Measurements from ENCODE around the gene DOC2B.
"Not testable (repeated sequence)": the region's sequence is repeated elsewhere in the genome, so short reads cannot be mapped to it uniquely, and the experiment has no call there.

The DOC2B gene

GRCh38 chr17:216625-217024, 35.2 kb upstream of the DOC2B start:
- TF ChIP-seq CTCF (IDR thresholded peaks at IDR 0.05; ENCODE audit: insufficient read depth, low read depth, low read length, missing control alignments) = no peak
- no peak for DNase-seq (ENCODE audit: low read depth)
- no peak overlapping the region for H3K4me3 ChIP-seq (ENCODE audit: low read length)

GRCh38 chr17:215563-216478, 34.4 kb upstream of the DOC2B start:
- not testable (repeated sequence) for DNase-seq (ENCODE audit: low read depth); H3K4me3 ChIP-seq (ENCODE audit: low read length)

- H3K4me3 ChIP-seq (ENCODE audit: low read length) = no peak overlapping the region
- no peak for DNase-seq (ENCODE audit: low read depth)
- no peak for TF ChIP-seq CTCF (IDR thresholded peaks at IDR 0.05; ENCODE audit: insufficient read depth, low read depth, low read length, missing control alignments)
Measured at GRCh38 chr17:214881-215331, 33.5 kb upstream of the DOC2B start.

GRCh38 chr17:213286-214105, 32.0 kb upstream of the DOC2B start:
- TF ChIP-seq CTCF (IDR thresholded peaks at IDR 0.05; ENCODE audit: insufficient read depth, low read depth, low read length, missing control alignments) = no peak
- no peak for DNase-seq (ENCODE audit: low read depth)
- no peak overlapping the region for H3K4me3 ChIP-seq (ENCODE audit: low read length)

GRCh38 chr17:210402-210801, 29.0 kb upstream of the DOC2B start:
- H3K4me3 ChIP-seq (ENCODE audit: low read length) = no peak overlapping the region
- TF ChIP-seq CTCF (IDR thresholded peaks at IDR 0.05; ENCODE audit: insufficient read depth, low read depth, low read length, missing control alignments) = no peak
- DNase-seq (ENCODE audit: low read depth) = no peak

GRCh38 chr17:208429-208828, 27.0 kb upstream of the DOC2B start:
- no peak for DNase-seq (ENCODE audit: low read depth)
- no peak overlapping the region for H3K4me3 ChIP-seq (ENCODE audit: low read length)
- TF ChIP-seq CTCF (IDR thresholded peaks at IDR 0.05; ENCODE audit: insufficient read depth, low read depth, low read length, missing control alignments) = no peak

- no peak overlapping the region for H3K4me3 ChIP-seq (ENCODE audit: low read length)
- no peak for DNase-seq (ENCODE audit: low read depth)
- no peak for TF ChIP-seq CTCF (IDR thresholded peaks at IDR 0.05; ENCODE audit: insufficient read depth, low read depth, low read length, missing control alignments)
Measured at GRCh38 chr17:207775-208174, 26.3 kb upstream of the DOC2B start.

Data from epithelial cell of esophagus (primary cell).